ENCODE data around the gene USP10. TPM values are rescaled to one million over a fixed set of nuclear protein-coding genes. Genes with fewer than 3 reads are reported as not detected.

USP10 gene
- total RNA-seq, 4 donors from 2014 or later: 49.1 to 70.2 (median 60.0) TPM

DNA sequence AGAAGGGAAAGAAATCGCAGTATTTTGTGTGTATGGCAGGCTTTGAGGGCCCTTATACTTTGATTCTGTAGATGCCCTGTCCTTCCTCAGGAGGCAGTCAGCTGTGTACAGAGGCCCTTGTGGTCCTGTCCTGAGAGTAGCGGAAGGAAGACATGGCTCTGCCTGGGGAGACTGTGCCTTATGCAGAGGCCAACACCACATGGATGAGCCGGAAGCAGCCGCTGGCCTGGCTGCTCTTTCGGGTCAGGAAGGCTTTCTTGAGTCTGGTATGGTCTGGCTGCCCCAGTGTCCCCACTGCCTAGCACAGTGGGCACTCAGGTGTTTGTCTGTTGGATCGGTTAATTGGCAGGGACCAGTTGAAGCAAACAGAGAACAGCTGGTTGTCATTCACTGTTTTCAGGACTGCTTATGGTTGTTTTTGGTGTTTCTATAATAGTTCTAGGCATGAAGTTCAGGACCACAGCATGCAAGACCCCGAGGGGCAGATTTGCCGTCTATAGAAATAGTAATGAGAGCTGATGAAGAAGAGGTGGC is 12.4 kb downstream of the USP10 start:
- ATAC-seq: no peak
- Histone ChIP-seq H3K27me3 (no peaks in the 10 kb centered on the region), H3K27ac (no peak overlapping the region), H3K4me3 (no peak overlapping the region), H3K4me1 (peaks cover 0 to 72% (median 6%) of the 10 kb centered on the region in 3 donors), H3K9me3 (no peaks in the 10 kb centered on the region), H3K36me3 (peaks cover 0 to 13% of the 10 kb centered on the region in 2 donors)
- WGBS, 2 donors (ENCODE audit: low coverage in 1 of 2): 83 to 100% methylated on average over 2 of the region's 8 CpGs
- TF ChIP-seq, protein P1, sequence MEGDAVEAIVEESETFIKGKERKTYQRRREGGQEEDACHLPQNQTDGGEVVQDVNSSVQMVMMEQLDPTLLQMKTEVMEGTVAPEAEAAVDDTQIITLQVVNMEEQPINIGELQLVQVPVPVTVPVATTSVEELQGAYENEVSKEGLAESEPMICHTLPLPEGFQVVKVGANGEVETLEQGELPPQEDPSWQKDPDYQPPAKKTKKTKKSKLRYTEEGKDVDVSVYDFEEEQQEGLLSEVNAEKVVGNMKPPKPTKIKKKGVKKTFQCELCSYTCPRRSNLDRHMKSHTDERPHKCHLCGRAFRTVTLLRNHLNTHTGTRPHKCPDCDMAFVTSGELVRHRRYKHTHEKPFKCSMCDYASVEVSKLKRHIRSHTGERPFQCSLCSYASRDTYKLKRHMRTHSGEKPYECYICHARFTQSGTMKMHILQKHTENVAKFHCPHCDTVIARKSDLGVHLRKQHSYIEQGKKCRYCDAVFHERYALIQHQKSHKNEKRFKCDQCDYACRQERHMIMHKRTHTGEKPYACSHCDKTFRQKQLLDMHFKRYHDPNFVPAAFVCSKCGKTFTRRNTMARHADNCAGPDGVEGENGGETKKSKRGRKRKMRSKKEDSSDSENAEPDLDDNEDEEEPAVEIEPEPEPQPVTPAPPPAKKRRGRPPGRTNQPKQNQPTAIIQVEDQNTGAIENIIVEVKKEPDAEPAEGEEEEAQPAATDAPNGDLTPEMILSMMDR (IDR thresholded peaks at IDR 0.05): no peak
- no peak for TF ChIP-seq POLR2AphosphoS5 (IDR thresholded peaks at IDR 0.05)
- TF ChIP-seq POLR2A (IDR thresholded peaks at IDR 0.05): no peak
- no peak for TF ChIP-seq EP300 (IDR thresholded peaks at IDR 0.05)

DNA sequence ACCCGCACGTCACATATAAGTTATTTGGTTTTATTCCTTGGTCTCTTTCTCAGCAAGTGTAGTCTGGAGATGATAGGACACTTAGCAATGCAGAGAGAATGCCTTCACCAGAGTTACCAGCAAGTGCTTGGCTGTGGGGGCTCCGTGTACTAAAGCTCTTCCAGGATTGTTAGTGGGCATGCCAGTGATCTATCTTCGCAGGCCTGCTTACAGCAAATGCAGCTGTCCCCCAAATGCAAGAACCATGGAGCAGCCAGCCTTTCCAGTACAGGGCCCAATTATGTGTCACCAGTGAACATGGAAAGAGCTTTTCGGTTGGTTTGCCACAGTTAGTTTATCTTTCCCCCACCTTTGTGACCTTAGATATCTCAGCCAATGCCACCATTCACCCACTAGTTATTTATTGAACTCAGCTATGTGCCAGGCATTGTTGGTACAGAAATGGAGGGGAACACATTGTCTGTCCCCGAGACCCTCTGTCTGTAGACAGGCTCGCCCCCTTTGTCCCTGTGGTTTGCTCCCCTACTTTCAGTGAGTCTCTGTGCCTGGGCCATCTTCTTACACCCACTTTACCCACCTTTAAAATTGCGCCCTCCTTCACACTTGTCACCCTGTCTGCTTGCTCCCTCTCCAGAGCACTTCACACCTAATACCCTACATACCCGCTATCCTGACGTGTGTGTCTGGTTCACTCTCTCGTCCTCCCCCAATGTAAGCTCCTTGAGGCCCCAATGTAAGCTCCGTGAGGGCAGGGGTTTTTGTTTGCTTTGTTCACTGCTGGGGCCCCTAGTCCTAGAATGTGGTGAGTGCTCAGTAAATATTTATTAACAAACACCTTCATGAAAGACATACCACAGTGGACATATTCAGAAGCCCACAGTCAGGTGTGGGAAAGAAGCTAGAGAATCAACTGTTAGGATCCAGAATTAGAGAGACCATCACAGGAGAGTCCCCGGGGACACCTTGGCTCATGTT is 13.3 kb downstream of the USP10 start:
- peaks cover 0 to 17% of the 10 kb centered on the region in 2 donors for H3K36me3 ChIP-seq
- H3K9me3 ChIP-seq: no peaks in the 10 kb centered on the region
- no peaks in the 10 kb centered on the region for H3K27me3 ChIP-seq
- 92% methylated on average over 5 to 12 of the region's 13 CpGs for WGBS, 2 donors (ENCODE audit: low coverage in 1 of 2)
- peaks cover 0 to 63% (median 6%) of the 10 kb centered on the region in 3 donors for H3K4me1 ChIP-seq
- no peak overlapping the region for H3K27ac ChIP-seq
- TF ChIP-seq, protein P1 (IDR thresholded peaks at IDR 0.05): no peak
- TF ChIP-seq POLR2A (IDR thresholded peaks at IDR 0.05): no peak
- TF ChIP-seq EP300 (IDR thresholded peaks at IDR 0.05): no peak
- TF ChIP-seq POLR2AphosphoS5 (IDR thresholded peaks at IDR 0.05): no peak
- no peak overlapping the region for H3K4me3 ChIP-seq
- ATAC-seq: no peak

DNA sequence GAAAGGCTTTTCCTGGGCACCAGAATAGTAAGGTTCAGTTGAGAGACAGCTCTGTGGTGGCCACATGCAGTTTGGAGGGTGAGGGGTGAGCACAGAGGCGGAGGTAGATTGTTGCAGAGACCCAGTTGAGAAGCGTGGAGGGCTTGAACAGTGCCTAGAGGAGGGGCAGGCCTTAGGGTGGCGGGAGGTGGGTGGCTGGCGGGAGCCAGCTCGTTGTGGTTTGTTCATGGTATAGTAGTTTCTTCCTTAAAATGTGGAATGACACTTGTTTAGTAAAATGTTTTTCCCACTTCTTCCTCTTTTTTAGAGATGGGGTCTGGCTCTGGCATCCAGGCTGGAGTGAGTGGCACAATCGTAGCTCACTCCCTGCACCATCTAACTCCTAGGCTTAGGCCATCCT is 14.2 kb downstream of the USP10 start:
- no peak for ATAC-seq
- WGBS, 2 donors (ENCODE audit: low coverage in 1 of 2): 69 to 80% methylated on average over 2 to 5 of the region's 6 CpGs

DNA sequence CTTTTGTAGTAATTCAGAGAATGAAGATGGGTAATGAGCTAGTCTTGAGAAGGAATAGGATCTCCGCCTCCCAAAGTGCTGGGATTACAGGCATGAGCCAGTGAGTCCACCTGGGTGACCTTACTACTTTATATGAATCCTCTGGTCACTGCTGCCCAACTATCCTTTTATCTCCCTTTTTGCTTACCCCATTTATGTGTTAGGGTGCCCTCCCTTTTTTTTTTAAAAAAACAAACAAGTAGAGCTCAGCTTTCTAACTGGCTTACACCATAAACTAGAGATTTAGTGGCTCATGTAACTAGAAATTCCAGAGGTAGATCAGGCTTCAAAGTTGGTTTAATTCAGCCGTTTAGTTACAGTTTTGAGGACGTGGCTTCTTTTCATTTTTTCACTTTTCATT is 15.6 kb downstream of the USP10 start:
- 59 to 68% methylated on average over 3 of the region's 3 CpGs for WGBS, 2 donors (ENCODE audit: low coverage in 1 of 2)
- H3K9me3 ChIP-seq: no peaks in the 10 kb centered on the region
- no peak for ATAC-seq

More for the DNA sequence above, 14.2 kb downstream of the USP10 start:
- Histone ChIP-seq H3K27ac (no peak overlapping the region), H3K4me3 (no peak overlapping the region), H3K36me3 (peaks cover 0 to 17% of the 10 kb centered on the region in 2 donors), H3K4me1 (peaks cover 0 to 61% (median 6%) of the 10 kb centered on the region in 3 donors), H3K9me3 (no peaks in the 10 kb centered on the region), H3K27me3 (no peaks in the 10 kb centered on the region)
- TF ChIP-seq EP300 (IDR thresholded peaks at IDR 0.05) (no peak), POLR2A (IDR thresholded peaks at IDR 0.05) (no peak), POLR2AphosphoS5 (IDR thresholded peaks at IDR 0.05) (no peak)
- TF ChIP-seq, protein P1 (IDR thresholded peaks at IDR 0.05): no peak

More for the DNA sequence above, 15.6 kb downstream of the USP10 start:
- Histone ChIP-seq H3K4me3 (no peak overlapping the region), H3K4me1 (peaks cover 0 to 60% (median 6%) of the 10 kb centered on the region in 3 donors), H3K36me3 (peaks cover 0 to 17% of the 10 kb centered on the region in 2 donors), H3K27ac (no peak overlapping the region), H3K27me3 (no peaks in the 10 kb centered on the region)
- TF ChIP-seq POLR2A (IDR thresholded peaks at IDR 0.05) (no peak), EP300 (IDR thresholded peaks at IDR 0.05) (no peak), POLR2AphosphoS5 (IDR thresholded peaks at IDR 0.05) (no peak)
- TF ChIP-seq, protein P1 (IDR thresholded peaks at IDR 0.05): no peak
